Measurements from ENCODE around the gene ALAD.
"Not testable (repeated sequence)": the region's sequence is repeated elsewhere in the genome, so short reads cannot be mapped to it uniquely, and the experiment has no call there.

ALAD gene

DNA sequence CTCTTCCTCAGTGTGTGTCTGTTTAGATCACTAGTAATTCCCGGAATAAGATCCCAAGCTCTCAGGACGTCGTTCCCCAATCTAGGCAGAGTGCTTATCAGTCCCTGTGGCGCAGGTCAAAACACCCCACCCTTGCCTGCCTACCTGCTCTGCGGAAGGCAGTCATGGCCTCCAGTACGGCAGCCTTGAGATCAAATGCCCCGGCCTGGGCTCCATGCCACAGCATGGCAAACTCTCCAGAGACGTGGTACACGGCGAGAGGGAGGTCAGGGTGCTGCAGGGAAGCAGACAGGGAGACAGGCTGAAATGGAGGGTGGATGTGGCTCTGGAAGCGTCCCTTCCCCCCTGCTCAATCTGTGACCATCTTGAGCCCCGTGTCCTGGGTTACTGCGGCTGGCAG, 12.3 kb downstream of the ALAD start:
- Histone ChIP-seq H3K27ac (no peak overlapping the region), H3K4me3 (ENCODE audit: low read depth, low read length) (no peak overlapping the region), H3K36me3 (peaks cover 67% of the 10 kb centered on the region), H3K9me3 (ENCODE audit: severe bottlenecking) (no peaks in the 10 kb centered on the region), H3K27me3 (ENCODE audit: insufficient read depth, low read depth, severe bottlenecking) (no peaks in the 10 kb centered on the region)
- no peak for DNase-seq
- TF ChIP-seq, protein P1, sequence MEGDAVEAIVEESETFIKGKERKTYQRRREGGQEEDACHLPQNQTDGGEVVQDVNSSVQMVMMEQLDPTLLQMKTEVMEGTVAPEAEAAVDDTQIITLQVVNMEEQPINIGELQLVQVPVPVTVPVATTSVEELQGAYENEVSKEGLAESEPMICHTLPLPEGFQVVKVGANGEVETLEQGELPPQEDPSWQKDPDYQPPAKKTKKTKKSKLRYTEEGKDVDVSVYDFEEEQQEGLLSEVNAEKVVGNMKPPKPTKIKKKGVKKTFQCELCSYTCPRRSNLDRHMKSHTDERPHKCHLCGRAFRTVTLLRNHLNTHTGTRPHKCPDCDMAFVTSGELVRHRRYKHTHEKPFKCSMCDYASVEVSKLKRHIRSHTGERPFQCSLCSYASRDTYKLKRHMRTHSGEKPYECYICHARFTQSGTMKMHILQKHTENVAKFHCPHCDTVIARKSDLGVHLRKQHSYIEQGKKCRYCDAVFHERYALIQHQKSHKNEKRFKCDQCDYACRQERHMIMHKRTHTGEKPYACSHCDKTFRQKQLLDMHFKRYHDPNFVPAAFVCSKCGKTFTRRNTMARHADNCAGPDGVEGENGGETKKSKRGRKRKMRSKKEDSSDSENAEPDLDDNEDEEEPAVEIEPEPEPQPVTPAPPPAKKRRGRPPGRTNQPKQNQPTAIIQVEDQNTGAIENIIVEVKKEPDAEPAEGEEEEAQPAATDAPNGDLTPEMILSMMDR (IDR thresholded peaks at IDR 0.05; ENCODE audit: low read depth, low read length), result no peak

DNA sequence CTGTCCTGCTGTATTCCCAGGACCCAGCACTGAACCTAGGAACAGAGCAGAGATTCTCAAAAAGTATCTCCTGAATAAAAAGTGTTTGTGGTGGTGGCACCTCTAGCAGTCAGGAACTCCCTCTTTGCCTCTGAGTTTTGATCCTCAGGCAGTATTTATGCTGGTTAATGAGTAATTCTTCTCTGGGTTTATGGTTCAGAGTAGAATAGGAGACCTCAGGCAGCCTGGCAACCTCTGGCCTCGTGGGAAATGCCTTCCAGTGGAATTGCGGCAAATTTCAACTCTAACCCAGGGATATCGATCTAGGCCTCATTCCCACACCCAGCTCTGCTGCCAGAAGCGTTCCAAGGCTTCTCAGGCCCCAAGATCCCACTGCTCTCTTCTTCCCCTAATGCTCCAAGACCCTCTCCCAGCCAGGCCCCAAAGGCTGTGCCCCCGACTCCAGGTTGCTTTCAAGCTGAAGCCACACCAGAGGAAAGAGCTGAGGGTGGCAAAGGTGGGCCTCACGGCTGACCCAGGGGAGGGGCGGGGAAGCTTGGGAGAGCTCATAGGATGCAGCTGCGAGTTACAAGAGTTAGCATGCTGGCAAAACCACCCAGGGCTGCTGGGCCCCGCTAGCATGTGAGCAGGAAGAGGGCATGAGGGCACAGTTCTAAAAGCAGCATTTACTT, 13.4 kb downstream of the ALAD start:
- DNase-seq, result no peak
- TF ChIP-seq, protein P1 (IDR thresholded peaks at IDR 0.05; ENCODE audit: low read depth, low read length), result no peak
- Histone ChIP-seq H3K27me3 (ENCODE audit: insufficient read depth, low read depth, severe bottlenecking) (no peaks in the 10 kb centered on the region), H3K36me3 (peaks cover 59% of the 10 kb centered on the region), H3K4me3 (ENCODE audit: low read depth, low read length) (no peak overlapping the region), H3K27ac (no peak overlapping the region), H3K9me3 (ENCODE audit: severe bottlenecking) (no peaks in the 10 kb centered on the region)

DNA sequence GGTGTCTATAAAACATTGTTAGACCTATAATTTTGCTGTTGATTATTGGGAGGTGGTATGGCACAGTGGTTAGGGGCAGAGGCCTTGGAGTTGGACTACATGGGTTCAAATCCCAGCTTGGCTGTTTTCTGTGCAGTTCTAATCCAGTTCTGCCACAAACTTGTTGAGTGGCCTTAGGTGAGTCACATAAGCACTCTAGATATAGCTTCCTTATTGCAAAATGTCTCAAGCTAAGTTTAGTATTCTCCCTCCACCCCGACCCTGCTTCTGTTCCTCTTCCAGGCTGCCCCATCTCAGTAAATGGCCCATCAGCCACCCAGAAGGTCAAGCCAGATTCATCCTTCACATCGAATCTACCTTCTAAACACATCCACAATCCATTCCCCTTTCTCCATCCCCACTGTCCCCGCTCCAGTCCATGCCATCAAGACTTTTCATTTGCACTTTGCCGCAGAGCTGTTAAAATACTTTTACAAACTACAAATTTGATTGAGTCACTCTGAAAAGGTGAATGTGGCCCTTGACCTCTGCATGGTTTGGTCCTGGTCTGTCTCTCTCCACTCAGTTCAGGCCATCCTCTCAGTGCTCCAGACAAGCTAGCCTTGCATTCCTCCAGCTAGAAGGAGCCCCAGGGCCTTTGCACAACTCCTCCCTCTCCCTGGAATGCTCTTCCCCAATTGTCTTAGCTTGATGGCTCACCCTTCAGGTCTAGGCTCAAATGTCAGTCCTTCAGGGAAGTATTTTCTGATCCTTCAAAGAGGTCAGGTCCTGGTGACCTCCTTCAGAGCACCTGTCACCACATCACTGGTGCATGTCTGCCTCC, 14.3 kb downstream of the ALAD start:
- TF ChIP-seq, protein P1 (IDR thresholded peaks at IDR 0.05; ENCODE audit: low read depth, low read length), result no peak
- Histone ChIP-seq H3K27me3 (ENCODE audit: insufficient read depth, low read depth, severe bottlenecking) (no peaks in the 10 kb centered on the region), H3K9me3 (ENCODE audit: severe bottlenecking) (no peaks in the 10 kb centered on the region), H3K36me3 (peaks cover 53% of the 10 kb centered on the region), H3K4me3 (ENCODE audit: low read depth, low read length) (no peak overlapping the region), H3K27ac (no peak overlapping the region)
- DNase-seq, result no peak

DNA sequence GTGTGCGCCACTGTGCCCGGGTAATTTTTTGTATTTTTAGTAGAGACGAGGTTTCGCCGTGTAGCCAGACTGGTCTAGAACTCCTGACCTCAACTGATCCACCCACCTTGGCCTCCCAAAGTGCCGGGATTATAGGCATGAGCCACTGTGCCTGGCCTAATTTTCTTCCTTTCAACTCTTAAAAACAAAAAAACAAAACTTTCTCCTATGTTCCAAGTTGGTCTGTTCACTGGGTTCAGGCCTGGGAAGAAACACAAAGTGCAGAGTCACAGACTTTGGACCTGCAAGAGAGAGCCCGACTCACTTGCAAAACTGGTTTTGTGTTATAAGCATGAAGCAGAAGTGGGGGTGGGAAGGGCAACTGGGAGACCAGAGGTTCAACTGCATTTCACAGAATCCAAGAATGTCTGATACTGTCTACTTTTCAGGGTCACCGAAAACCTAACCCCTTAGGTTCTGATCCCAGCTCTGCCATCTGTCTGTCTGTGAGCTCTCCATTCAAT, 19.1 kb downstream of the ALAD start:
- no peak overlapping the region for H3K27ac ChIP-seq
- H3K9me3 ChIP-seq (ENCODE audit: severe bottlenecking), result no peaks in the 10 kb centered on the region
- no peaks in the 10 kb centered on the region for H3K27me3 ChIP-seq (ENCODE audit: insufficient read depth, low read depth, severe bottlenecking)
- H3K4me3 ChIP-seq (ENCODE audit: low read depth, low read length), result no peak overlapping the region
- peaks cover 8% of the 10 kb centered on the region for H3K36me3 ChIP-seq
- DNase-seq, result no peak
- TF ChIP-seq, protein P1 (IDR thresholded peaks at IDR 0.05; ENCODE audit: low read depth, low read length), result no peak

DNA sequence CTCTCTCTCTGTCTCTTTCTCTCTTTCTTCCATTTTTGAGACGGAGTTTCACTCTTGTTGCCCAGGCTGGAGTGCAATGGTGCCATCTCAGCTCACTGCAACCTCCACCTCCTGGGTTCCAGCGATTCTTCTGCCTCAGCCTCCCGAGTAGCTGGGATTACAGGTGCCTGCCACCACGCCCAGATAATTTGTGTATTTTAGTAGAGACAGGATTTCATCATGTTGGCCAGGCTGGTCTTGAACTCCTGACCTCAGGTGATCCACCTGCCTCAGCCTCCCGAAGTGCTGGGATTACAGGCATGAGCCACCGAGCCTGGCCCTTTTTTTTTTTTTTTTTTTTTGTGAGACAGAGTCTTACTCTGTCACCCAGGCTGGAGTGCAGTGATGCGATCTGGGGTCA, 19.6 kb downstream of the ALAD start:
- DNase-seq; H3K27ac ChIP-seq; H3K36me3 ChIP-seq; H3K27me3 ChIP-seq (ENCODE audit: insufficient read depth, low read depth, severe bottlenecking); H3K4me3 ChIP-seq (ENCODE audit: low read depth, low read length); H3K9me3 ChIP-seq (ENCODE audit: severe bottlenecking): not testable (repeated sequence)

DNA sequence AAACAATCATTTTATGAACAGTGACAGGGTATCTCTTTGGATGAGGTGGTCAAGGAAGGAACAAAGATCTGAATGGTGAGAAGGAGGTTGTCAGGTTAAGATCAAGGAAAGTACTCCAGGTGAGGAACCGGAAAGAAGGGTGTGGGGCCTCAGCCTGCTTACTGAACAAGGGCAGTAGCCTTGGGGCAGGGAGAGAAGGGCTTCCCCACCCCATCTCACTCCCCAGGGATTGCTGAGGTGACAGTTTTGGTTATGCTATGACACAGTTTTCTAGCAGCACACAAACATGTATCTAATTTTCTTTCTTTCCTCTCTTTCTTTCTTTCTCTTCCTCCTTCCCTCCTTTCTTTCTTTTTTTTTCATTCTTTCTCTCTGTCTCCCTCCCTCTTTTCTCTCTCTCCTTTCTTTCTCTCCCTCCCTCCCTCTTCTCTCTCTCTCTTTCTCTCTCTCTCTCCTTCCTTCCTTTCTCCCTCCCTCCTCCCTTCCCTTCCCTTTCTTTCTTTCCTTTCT, 20.2 kb downstream of the ALAD start:
- TF ChIP-seq, protein P1 (IDR thresholded peaks at IDR 0.05; ENCODE audit: low read depth, low read length), result no peak
- Histone ChIP-seq H3K9me3 (ENCODE audit: severe bottlenecking) (no peaks in the 10 kb centered on the region), H3K27ac (no peak overlapping the region), H3K4me3 (ENCODE audit: low read depth, low read length) (no peak overlapping the region), H3K36me3 (no peaks in the 10 kb centered on the region), H3K27me3 (ENCODE audit: insufficient read depth, low read depth, severe bottlenecking) (no peaks in the 10 kb centered on the region)
- no peak for DNase-seq

DNA sequence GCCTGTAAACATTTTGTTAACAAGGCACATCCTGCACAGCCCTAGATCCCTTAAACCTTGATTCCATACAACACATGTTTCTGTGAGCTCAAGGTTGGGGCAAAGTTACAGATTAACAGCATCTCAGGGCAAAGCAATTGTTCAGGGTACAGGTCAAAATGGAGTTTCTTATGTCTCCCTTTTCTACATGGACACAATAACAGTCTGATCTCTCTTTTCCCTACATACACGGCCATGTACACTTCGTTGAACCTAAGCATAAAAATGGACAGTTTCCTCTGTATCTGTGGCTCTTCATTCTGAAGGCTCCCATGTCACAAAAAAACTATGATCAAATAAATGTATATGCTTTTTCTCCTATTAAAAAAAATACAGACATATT, 21.3 kb downstream of the ALAD start:
- not testable (repeated sequence) for H3K36me3 ChIP-seq; H3K9me3 ChIP-seq (ENCODE audit: severe bottlenecking); H3K27ac ChIP-seq; H3K4me3 ChIP-seq (ENCODE audit: low read depth, low read length); DNase-seq; H3K27me3 ChIP-seq (ENCODE audit: insufficient read depth, low read depth, severe bottlenecking)

DNA sequence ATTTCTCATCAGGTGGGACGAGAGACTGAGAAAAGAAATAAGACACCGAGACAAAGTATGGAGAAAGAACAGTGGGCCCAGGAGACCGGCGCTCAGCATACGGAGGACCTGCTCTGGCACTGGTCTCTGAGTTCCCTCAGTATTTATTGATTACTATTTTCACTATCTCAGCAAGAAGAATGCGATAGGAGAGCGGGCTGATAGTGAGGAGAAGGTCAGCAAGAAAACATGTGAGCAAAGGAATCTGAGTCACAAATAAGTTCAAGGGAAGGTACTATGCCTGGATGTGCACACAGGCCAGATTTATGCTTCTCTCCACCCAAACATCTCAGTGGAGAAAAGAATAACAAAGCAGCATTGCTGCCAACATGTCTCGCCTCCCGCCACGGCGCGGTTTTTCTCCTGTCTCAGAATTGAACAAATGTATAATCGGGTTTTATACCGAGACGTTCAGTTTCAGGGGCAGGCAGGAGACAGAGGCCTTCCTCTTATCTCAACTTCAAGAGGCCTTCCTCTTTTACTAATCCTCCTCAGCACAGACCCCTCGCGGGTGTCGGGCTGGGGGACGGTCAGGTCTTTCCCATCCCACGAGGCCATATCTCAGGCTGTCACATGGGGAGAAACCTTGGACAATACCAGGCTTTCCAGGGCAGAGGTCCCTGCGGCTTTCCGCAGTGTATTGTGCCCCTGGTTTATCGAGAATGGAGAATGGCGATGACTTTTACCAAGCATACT, 21.8 kb downstream of the ALAD start:
- peaks cover 13% of the 10 kb centered on the region for H3K36me3 ChIP-seq
- H3K27ac ChIP-seq; DNase-seq; H3K27me3 ChIP-seq (ENCODE audit: insufficient read depth, low read depth, severe bottlenecking); H3K9me3 ChIP-seq (ENCODE audit: severe bottlenecking); H3K4me3 ChIP-seq (ENCODE audit: low read depth, low read length): not testable (repeated sequence)
